CD4-positive, alpha-beta T cell (primary cell): Measurements from ENCODE around the gene ZNF846. TPM values are rescaled to one million over a fixed set of nuclear protein-coding genes. Genes with fewer than 3 reads are reported as not detected.

ENCODE experiments used
- ATAC-seq: fragments of 200-7000 bp; cut with Tn5 transposase; one replicate; pipeline ENCODE4 v1.10.0; 2022; ENCODE audit warnings: mild to moderate bottlenecking; ENCODE audit not compliant: poor library complexity
- CTCF ChIA-PET: fragments of 350-600 bp; sonication (Branson Sonifier 250); formaldehyde crosslinking; loops from one replicate; lab custom pipeline; 2021; ENCODE audit warnings: antibody characterized with exemption, inconsistent platforms; lab: Charles Lee
- POLR2A ChIA-PET: fragments of 350-600 bp; sonication (Branson Sonifier 250); formaldehyde crosslinking; loops from one replicate; lab custom pipeline; 2021; ENCODE audit warnings: antibody characterized with exemption, inconsistent platforms; lab: Charles Lee
- DNase-seq, 14 experiments: peaks; one replicate each; pipeline ENCODE4 v3.0.0-alpha.2; 2013 to 2020; ENCODE audit warnings: mixed read lengths in 2 of 14
- H3K27ac ChIP-seq, 2 donors: one replicate each; pipeline versions ENCODE4 v1.5.1 to v1.7.0; 2013; ENCODE audit warnings: low read length in 2 of 2, low read depth in 1 of 2, mild to moderate bottlenecking in 1 of 2
- H3K27me3 ChIP-seq, 2 experiments: 1 replicate in 1 of 2; 2 replicates in 1 of 2; pipeline versions ENCODE4 v1.6.1 to v1.7.0; 2013; ENCODE audit warnings: low read length in 2 of 2, control low read depth in 1 of 2, mild to moderate bottlenecking in 1 of 2, moderate library complexity in 1 of 2; ENCODE audit not compliant: insufficient read depth in 2 of 2, control insufficient read depth in 1 of 2
- H3K36me3 ChIP-seq: one replicate; pipeline ENCODE4 v1.6.1; 2013; ENCODE audit warnings: low read length, control low read depth; ENCODE audit not compliant: insufficient read depth
- H3K4me1 ChIP-seq: one replicate; pipeline ENCODE4 v1.6.1; 2013; ENCODE audit warnings: low read length, control low read depth; ENCODE audit not compliant: insufficient read depth
- H3K4me3 ChIP-seq: one replicate; pipeline ENCODE4 v1.5.1; 2013; ENCODE audit warnings: mild to moderate bottlenecking, low read length, moderate library complexity
- H3K9me3 ChIP-seq, 2 experiments: 1 replicate in 1 of 2; 2 replicates in 1 of 2; pipeline versions ENCODE4 v1.6.1 to v1.7.0; 2013; ENCODE audit warnings: low read length in 2 of 2, mild to moderate bottlenecking in 2 of 2, control low read depth in 1 of 2, moderate library complexity in 1 of 2; ENCODE audit not compliant: control insufficient read depth in 1 of 2, insufficient read depth in 1 of 2
- H3K27ac Mint-ChIP-seq: one replicate; pipeline ENCODE4 v1.8.0; 2020; ENCODE audit warnings: mixed read lengths
- H3K27me3 Mint-ChIP-seq: one replicate; pipeline ENCODE4 v1.8.0; 2021; ENCODE audit warnings: mixed read lengths
- H3K36me3 Mint-ChIP-seq: one replicate; pipeline ENCODE4 v1.8.0; 2021; ENCODE audit warnings: low read depth, mixed read lengths
- H3K4me1 Mint-ChIP-seq: one replicate; pipeline ENCODE4 v1.8.0; 2021; ENCODE audit warnings: low read depth, mixed read lengths
- H3K4me3 Mint-ChIP-seq: one replicate; pipeline ENCODE4 v1.8.0; 2020; ENCODE audit warnings: mild to moderate bottlenecking, mixed read lengths
- H3K9me3 Mint-ChIP-seq: one replicate; pipeline ENCODE4 v1.8.0; 2020; ENCODE audit warnings: mixed read lengths
- intact Hi-C, 2 experiments: fragments of 100-400 bp; cut with DNase I in 1 of 2; cut with micrococcal nuclease in 1 of 2; formaldehyde crosslinking; loops; one replicate each; pipeline versions ENCODE4 v1.15.1 to v1.9.0; 2023 to 2025; cut with DNase I, micrococcal nuclease
- polyA plus RNA-seq, 2 donors: library from polyadenylated mRNA; unstranded; fragments of 120-200 nt; gene quantifications; one replicate each; pipeline ENCODE4 v1.2.1, GENCODE V29; 2013
- total RNA-seq, 174 experiments: library from RNA in 2 of 174; stranded (reverse) in 2 of 174; gene quantifications; one replicate each; pipeline ENCODE4 v1.2.3 and lab custom pipeline; 2021 to 2026
- TF ChIP-seq, protein P1 (sequence below): fragments of 200-600 bp; IDR thresholded peaks from one replicate; pipeline ENCODE4 v1.8.0; 2022; ENCODE audit warnings: antibody characterized with exemption, mild to moderate bottlenecking

The ZNF846 gene
- total RNA-seq (1 to 10 TPM; 7.9 to 8.5 TPM), total RNA-seq (lab: John Stamatoyannopoulos, UW) (2.5 to 35.2 (median 9.4) reads per million in 172 experiments)
- polyA plus RNA-seq (2013, experiment 1 of 2), result 9.9 TPM
- polyA plus RNA-seq (2013, experiment 2 of 2), result 14.7 TPM

DNA sequence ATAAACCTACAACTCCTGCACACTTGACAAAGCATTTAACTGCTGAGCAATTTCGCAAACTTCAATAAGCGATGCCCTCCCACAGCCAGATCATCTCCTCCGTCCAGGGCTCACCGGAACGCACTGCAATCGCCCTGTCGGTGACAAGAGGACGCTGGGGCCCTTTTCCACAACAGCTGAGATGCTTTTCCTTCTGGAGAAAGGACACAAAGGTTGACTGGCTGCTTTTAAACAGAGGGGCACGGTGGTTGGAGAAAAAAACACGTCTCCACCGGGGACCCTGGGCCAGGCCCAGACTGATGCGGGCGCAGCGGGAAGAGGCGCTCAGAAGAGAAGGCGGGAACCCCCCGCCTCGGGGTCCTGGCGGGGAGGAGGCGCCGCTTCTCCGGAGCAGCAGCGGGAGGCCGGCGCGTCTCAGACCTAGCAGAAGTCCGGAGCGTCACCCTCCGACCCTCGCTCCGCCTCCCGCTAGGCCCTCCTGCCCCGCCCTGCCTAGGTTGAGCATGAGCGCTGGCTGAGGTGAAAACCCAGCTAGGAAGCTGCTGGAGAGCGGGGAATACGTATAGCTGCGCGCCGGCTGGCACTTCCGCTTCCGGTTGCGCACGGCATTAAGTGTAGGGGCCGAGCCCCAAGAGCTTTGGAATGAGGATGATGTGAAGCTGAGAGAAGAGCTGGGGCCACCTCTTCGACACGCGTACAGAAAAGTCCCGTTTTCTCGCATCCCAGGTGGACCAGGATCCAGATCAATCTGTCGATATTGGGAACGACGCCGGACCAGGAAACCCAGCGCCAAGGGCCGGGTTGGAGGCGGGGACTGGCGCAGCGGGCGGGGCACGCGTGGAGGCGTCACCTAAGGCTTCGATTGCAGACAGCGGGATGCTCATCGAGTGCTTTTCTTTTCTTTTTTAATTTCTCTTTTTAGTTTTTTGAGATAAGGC is at the start of gene ZNF846:
Gene ZNF846, minus strand, starts transcription at position 564 of the 938 bp plus-strand sequence. CDS start 3,788 bp downstream, outside the sequence.
- DNase-seq (peak; percentile 88 to 96 (median 90)), ATAC-seq (peak; percentile 96)
- peaks cover 12% of the 10 kb centered on the region for H3K4me1 Mint-ChIP-seq
- H3K27ac Mint-ChIP-seq, result peak within 1 kb of the TSS; percentile 97
- H3K4me3 ChIP-seq, result peak within 1 kb of the TSS; percentile 69
- H3K36me3 Mint-ChIP-seq, result peaks cover 32% of the 10 kb centered on the region
- H3K4me1 ChIP-seq, result peaks cover 23% of the 10 kb centered on the region
- TF ChIP-seq, protein P1, sequence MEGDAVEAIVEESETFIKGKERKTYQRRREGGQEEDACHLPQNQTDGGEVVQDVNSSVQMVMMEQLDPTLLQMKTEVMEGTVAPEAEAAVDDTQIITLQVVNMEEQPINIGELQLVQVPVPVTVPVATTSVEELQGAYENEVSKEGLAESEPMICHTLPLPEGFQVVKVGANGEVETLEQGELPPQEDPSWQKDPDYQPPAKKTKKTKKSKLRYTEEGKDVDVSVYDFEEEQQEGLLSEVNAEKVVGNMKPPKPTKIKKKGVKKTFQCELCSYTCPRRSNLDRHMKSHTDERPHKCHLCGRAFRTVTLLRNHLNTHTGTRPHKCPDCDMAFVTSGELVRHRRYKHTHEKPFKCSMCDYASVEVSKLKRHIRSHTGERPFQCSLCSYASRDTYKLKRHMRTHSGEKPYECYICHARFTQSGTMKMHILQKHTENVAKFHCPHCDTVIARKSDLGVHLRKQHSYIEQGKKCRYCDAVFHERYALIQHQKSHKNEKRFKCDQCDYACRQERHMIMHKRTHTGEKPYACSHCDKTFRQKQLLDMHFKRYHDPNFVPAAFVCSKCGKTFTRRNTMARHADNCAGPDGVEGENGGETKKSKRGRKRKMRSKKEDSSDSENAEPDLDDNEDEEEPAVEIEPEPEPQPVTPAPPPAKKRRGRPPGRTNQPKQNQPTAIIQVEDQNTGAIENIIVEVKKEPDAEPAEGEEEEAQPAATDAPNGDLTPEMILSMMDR, result no peak
- peak within 1 kb of the TSS; percentile 94 for H3K4me3 Mint-ChIP-seq
- ChIA-PET CTCF (interaction anchor here (1.0 to 1.8 kb wide), 2 partner anchors 27 to 143 kb away, joined by 3 to 5 read pairs; no protein-coding TSS in a partner anchor), POLR2A (interaction anchor here (0.6 to 2.3 kb wide), 23 partner anchors 9 to 628 kb away, joined by 3 to 23 read pairs (median 5); partner anchors contain the start of genes FBXL12, PIN1, UBL5 and ZNF266)
- peak within 1 kb of the TSS; percentile 93 to 94 for H3K27ac ChIP-seq
- H3K36me3 ChIP-seq, result no peaks in the 10 kb centered on the region
- no peaks in the 10 kb centered on the region for H3K27me3 ChIP-seq
- intact Hi-C loops, result loop anchor here (1.0 to 5.0 kb wide), 8 partner anchors 16 to 459 kb away; partner anchors contain the start of genes ZNF561 (in 2 of the 2), FBXL12 (in 1 of the 2), ZNF562 (in 1 of the 2) and ZNF699 (in 1 of the 2)
- H3K9me3 Mint-ChIP-seq, result peaks cover 6% of the 10 kb centered on the region
- no peaks in the 10 kb centered on the region for H3K27me3 Mint-ChIP-seq
- peaks cover 3 to 10% of the 10 kb centered on the region in 2 experiments for H3K9me3 ChIP-seq

DNA sequence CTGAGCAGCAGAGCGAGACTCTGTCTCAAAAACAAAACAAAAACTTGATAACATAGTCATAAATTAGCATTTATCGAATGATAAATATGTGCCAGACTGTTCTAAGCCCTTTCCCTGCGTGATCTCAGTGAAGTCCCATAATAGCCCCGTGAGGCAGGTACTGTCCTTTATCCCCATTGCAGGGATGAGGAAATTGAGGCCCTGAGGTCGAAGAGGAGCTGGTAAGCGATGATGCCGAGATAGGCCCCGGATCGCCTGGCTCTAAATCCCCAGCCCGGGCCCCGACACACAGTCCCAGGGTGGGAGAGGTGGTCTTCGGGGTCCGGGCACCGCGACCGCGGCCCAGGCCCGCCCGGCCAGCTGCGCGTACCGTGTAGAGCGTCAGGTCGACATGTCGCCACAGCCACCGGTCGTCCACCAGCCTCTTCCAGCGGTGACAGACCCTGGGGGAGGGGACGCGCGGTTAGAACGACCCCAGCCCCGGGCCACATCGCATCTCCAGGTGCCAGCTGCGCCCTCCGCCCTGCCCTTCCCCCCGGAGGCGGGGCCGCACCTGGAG is 49.7 kb upstream of the ZNF846 start:
- Mint-ChIP-seq H3K36me3 (peaks cover 48% of the 10 kb centered on the region), H3K4me1 (peaks cover 40% of the 10 kb centered on the region), H3K9me3 (no peaks in the 10 kb centered on the region), H3K27ac (peak overlapping the region; percentile 92), H3K4me3 (peak overlapping the region; percentile 95), H3K27me3 (no peaks in the 10 kb centered on the region)
- Histone ChIP-seq H3K27ac (peak overlapping the region; percentile 97 to 100), H3K4me3 (peak overlapping the region; percentile 95), H3K9me3 (peaks cover 0 to 7% of the 10 kb centered on the region in 2 experiments), H3K4me1 (peaks cover 25% of the 10 kb centered on the region), H3K27me3 (no peaks in the 10 kb centered on the region), H3K36me3 (peaks cover 3% of the 10 kb centered on the region)
- CTCF ChIA-PET, result interaction anchor here (0.5 to 1.0 kb wide), 2 partner anchors 613 to 1040 kb away, joined by 3 to 4 read pairs; no protein-coding TSS in a partner anchor
- POLR2A ChIA-PET, result interaction anchor here (0.6 to 2.0 kb wide), 9 partner anchors 9 to 1634 kb away, joined by 3 to 11 read pairs (median 4); partner anchors contain the start of genes PIN1, UBL5 and ZNF846
- TF ChIP-seq, protein P1, result no peak
- intact Hi-C loops, result loop anchor here (2.0 to 5.0 kb wide), 2 partner anchors 21 to 51 kb away; partner anchors contain the start of gene ZNF846 (in 1 of the 2)
- ATAC-seq (no peak), DNase-seq (no peak)

DNA sequence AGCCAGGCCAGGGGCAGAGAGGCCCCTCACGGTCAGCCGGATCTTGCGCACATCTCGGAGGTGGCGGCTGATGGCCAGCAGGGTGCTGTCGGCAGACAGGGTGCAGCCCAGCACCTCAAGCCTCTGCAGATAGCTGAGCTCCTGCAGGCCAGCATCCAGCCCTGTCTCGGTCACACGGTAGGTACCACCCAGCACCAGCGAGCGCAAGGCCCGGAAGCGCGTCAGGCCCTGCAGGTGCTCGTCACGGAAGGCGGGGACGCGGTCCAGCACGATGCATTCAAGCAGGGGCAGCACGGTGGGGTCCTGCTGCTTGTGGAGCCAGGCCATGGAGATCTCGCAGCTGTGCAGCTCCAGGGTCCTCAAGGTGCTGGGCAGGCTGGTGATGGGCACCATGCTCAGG is 42.6 kb upstream of the ZNF846 start:
- DNase-seq (no peak), ATAC-seq (no peak)
- intact Hi-C loops, result no loop called here
- peaks cover 35% of the 10 kb centered on the region for H3K4me1 Mint-ChIP-seq
- Histone ChIP-seq H3K4me1 (peaks cover 46% of the 10 kb centered on the region), H3K36me3 (peaks cover 22% of the 10 kb centered on the region), H3K27me3 (no peaks in the 10 kb centered on the region), H3K27ac (no peak overlapping the region), H3K4me3 (no peak overlapping the region), H3K9me3 (peaks cover 0 to 7% of the 10 kb centered on the region in 2 experiments)
- H3K27me3 Mint-ChIP-seq, result no peaks in the 10 kb centered on the region
- ChIA-PET POLR2A (no interaction called here), CTCF (no interaction called here)
- H3K9me3 Mint-ChIP-seq, result no peaks in the 10 kb centered on the region
- peaks cover 33% of the 10 kb centered on the region for H3K36me3 Mint-ChIP-seq
- no peak overlapping the region for H3K4me3 Mint-ChIP-seq
- H3K27ac Mint-ChIP-seq, result no peak overlapping the region
- TF ChIP-seq, protein P1, result no peak
